Measurements from ENCODE around the gene MAN2C1.

Gene MAN2C1

DNA sequence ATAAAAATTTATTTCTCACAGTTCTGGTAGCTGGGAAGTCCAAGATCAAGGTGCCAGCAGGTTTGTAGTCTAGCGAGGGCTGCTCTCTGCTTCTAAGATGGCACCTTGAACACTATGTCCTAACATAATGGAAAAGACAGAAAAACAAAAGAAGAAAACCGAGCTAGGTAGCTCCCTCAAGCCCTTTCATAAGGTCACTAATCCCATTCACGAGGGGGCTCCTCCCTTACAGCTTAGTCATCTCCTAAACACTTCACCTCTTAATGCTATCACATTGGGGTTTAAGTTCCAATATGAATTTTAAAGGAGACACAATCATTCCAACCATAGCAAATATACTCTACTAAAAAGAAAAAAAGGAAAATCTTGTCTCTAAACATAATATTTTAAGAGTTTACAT lies 62.2 kb downstream of the MAN2C1 start:
- DNase-seq (ENCODE audit: low spot score): no peak
- TF ChIP-seq, protein P1, sequence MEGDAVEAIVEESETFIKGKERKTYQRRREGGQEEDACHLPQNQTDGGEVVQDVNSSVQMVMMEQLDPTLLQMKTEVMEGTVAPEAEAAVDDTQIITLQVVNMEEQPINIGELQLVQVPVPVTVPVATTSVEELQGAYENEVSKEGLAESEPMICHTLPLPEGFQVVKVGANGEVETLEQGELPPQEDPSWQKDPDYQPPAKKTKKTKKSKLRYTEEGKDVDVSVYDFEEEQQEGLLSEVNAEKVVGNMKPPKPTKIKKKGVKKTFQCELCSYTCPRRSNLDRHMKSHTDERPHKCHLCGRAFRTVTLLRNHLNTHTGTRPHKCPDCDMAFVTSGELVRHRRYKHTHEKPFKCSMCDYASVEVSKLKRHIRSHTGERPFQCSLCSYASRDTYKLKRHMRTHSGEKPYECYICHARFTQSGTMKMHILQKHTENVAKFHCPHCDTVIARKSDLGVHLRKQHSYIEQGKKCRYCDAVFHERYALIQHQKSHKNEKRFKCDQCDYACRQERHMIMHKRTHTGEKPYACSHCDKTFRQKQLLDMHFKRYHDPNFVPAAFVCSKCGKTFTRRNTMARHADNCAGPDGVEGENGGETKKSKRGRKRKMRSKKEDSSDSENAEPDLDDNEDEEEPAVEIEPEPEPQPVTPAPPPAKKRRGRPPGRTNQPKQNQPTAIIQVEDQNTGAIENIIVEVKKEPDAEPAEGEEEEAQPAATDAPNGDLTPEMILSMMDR (IDR thresholded peaks at IDR 0.05; ENCODE audit: extremely low read depth, missing control alignments): no peak

Data from GM20000 (cell line).